NB4 (cell line): ENCODE measurements around the gene TTC27.
"Not testable (repeated sequence)": the region's sequence is repeated elsewhere in the genome, so short reads cannot be mapped to it uniquely, and the experiment has no call there.

Experiments used
- DNase-seq: peaks from one replicate; pipeline ENCODE4 v3.0.0; 2010; ENCODE audit warnings: low read depth
- H3K4me3 ChIP-seq: one replicate; pipeline ENCODE4 v1.5.1; 2011; ENCODE audit warnings: mild to moderate bottlenecking, low read depth, low read length, moderate library complexity
- MAX ChIP-seq: IDR thresholded peaks from 2 replicates; pipeline ENCODE4 v1.6.1; 2011; ENCODE audit warnings: low read depth, low read length
- MYC ChIP-seq: IDR thresholded peaks from 2 replicates; pipeline ENCODE4 v1.6.1; 2011; ENCODE audit warnings: low read depth, low read length
- POLR2A ChIP-seq: IDR thresholded peaks from 2 replicates; pipeline ENCODE4 v1.6.1; 2011; ENCODE audit warnings: mild to moderate bottlenecking; ENCODE audit not compliant: insufficient read length; ENCODE audit errors: extremely low read depth
- TF ChIP-seq, protein P1 (sequence below): IDR thresholded peaks from one replicate; pipeline ENCODE4 v1.5.1; 2012; ENCODE audit warnings: low read depth, low read length

The TTC27 gene

GRCh38 chr2:32720771-32721170 is 92.9 kb downstream of the TTC27 start:
- no peak overlapping the region for H3K4me3 ChIP-seq
- no peak for TF ChIP-seq MAX
- TF ChIP-seq MYC, result no peak
- TF ChIP-seq POLR2A, result no peak
- TF ChIP-seq, protein P1, sequence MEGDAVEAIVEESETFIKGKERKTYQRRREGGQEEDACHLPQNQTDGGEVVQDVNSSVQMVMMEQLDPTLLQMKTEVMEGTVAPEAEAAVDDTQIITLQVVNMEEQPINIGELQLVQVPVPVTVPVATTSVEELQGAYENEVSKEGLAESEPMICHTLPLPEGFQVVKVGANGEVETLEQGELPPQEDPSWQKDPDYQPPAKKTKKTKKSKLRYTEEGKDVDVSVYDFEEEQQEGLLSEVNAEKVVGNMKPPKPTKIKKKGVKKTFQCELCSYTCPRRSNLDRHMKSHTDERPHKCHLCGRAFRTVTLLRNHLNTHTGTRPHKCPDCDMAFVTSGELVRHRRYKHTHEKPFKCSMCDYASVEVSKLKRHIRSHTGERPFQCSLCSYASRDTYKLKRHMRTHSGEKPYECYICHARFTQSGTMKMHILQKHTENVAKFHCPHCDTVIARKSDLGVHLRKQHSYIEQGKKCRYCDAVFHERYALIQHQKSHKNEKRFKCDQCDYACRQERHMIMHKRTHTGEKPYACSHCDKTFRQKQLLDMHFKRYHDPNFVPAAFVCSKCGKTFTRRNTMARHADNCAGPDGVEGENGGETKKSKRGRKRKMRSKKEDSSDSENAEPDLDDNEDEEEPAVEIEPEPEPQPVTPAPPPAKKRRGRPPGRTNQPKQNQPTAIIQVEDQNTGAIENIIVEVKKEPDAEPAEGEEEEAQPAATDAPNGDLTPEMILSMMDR, result no peak

DNA sequence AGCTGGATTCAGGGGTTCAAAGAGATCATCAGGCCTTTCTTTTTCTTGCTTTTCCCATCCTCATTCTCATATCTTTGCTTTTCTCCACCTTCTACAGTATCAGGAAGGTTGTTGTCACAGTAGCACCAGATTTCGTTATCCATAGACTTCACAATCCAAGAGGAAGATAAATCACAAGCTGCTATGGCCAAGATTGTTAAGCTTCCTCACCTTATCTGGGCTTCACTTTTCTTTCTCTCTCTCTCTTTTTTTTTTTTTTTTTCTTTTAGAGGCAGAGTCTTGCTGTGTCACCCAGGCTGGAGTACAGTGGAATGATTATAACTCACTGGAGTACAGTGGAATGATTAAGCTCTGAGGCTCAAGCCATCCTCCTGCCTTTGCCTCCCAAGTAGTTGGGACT is 93.5 kb downstream of the TTC27 start:
- TF ChIP-seq, protein P1, result no peak
- TF ChIP-seq MYC, result no peak
- no peak for TF ChIP-seq MAX
- no peak for TF ChIP-seq POLR2A
- no peak overlapping the region for H3K4me3 ChIP-seq
- no peak for DNase-seq

More at GRCh38 chr2:32720771-32721170, 92.9 kb downstream of the TTC27 start:
- no peak for DNase-seq

- no peak for DNase-seq
- H3K4me3 ChIP-seq, result no peak overlapping the region
- TF ChIP-seq POLR2A (no peak), MAX (no peak), MYC (no peak)
- TF ChIP-seq, protein P1, result no peak
Observed at GRCh38 chr2:32723467-32724079, 95.7 kb downstream of the TTC27 start.

- not testable (repeated sequence) for H3K4me3 ChIP-seq, DNase-seq
Observed at GRCh38 chr2:32726678-32727077, 98.8 kb downstream of the TTC27 start.

DNA sequence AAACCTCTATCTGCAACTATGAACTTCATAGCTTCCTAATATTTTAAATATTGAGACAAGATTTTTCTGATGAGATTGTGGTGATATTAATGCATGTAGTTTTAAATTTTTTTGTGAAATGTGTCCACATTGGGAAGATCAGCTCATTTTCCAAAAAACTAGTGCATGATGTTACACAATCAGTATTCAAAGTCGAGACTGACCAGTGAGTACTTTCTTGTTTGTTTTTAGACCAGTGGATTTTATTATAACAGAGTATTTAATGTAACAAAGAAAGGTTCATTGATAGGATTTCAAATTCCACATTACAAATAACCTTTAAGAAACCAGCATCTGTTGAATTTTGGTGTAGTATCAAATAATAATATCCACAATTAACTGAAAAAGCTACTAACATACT is 99.3 kb downstream of the TTC27 start:
- no peak for TF ChIP-seq POLR2A
- TF ChIP-seq, protein P1, result no peak
- TF ChIP-seq MAX, result no peak
- no peak for TF ChIP-seq MYC
- H3K4me3 ChIP-seq, result no peak overlapping the region
- DNase-seq, result no peak

DNA sequence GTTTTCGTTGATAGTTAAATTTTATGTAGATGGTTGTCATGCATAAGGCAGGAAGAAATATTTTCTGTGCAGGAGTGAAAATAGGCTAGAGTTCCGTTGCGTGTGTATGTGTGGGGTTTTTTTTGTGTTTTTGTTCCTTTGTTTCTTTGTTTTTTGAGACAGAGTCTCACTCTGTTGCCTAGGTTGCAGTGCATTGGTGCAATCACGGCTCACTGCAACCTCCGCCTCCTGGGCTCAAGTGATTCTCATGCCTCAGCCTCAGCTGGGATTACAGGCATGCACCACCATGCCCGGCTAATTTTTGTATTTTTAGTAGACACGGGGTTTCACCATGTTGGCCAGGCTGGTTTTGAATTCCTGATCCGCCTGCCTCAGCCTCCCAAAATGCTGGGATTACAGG is 103.1 kb downstream of the TTC27 start:
- DNase-seq, H3K4me3 ChIP-seq: not testable (repeated sequence)

DNA sequence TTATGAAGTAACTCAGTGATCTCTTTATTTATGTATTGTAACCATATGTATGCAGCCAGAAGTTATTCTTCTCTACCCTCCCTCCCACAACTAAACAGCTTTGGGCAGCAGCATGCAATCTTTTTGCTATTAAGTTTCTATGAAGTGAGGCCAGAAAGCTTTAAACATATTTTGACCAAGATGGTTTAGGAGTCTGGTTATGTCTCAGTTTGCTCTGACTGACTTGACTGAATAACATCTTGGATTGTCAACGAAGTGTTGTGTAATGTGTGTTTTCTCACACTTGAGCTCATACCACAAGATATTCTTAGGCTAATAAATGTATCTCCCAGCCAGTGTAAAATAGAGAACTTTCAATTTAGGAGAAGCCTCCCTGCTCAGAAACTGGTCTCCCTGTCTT is 104.3 kb downstream of the TTC27 start:
- H3K4me3 ChIP-seq, result no peak overlapping the region
- peak; percentile 9 for DNase-seq
- TF ChIP-seq, protein P1, result no peak
- TF ChIP-seq MYC (no peak), MAX (no peak), POLR2A (no peak)
